Spleen (tissue), 7 donors: ENCODE results near the gene HSF2BP.

Experiments used
- CTCF ChIP-seq, 11 experiments: fragments of 200-600 bp in 7 of 11; fragments of 450-650 bp in 4 of 11; sonication (generic) in 4 of 11; IDR thresholded peaks in 8 of 11; conservative IDR thresholded peaks in 3 of 11; 1 replicate in 7 of 11; 2 replicates in 4 of 11; pipeline versions ENCODE4 v1.4.0 to v1.8.0; 2016 to 2021; ENCODE audit warnings: antibody characterized with exemption in 11 of 11, inconsistent platforms in 4 of 11, mild to moderate bottlenecking in 1 of 11
- POLR2AphosphoS5 ChIP-seq, 3 donors: sonication (generic); formaldehyde crosslinking; IDR thresholded peaks; one replicate each; pipeline ENCODE4 v1.5.1; 2017; ENCODE audit warnings: antibody characterized with exemption in 3 of 3
- donor health status: DM: no; HTN: no; CAD: no; lungs with moderate emphysema.
- donor health status: DM: no; HTN: no; CAD: no.
- donor health status: DM: no; HTN: no; CAD: no.

GRCh38 chr21:43643193-43643592 lies 16.1 kb downstream of the HSF2BP start:
- no peak for TF ChIP-seq CTCF (IDR thresholded peaks at IDR 0.05 in 8 of 11, conservative IDR thresholded peaks at IDR 0.05 in 3 of 11)
- no peak for TF ChIP-seq POLR2AphosphoS5 (IDR thresholded peaks at IDR 0.05)
